ENCODE results near the gene KRTAP1-4.
"Not testable (repeated sequence)": the region's sequence is repeated elsewhere in the genome, so short reads cannot be mapped to it uniquely, and the experiment has no call there.

Gene KRTAP1-4

DNA sequence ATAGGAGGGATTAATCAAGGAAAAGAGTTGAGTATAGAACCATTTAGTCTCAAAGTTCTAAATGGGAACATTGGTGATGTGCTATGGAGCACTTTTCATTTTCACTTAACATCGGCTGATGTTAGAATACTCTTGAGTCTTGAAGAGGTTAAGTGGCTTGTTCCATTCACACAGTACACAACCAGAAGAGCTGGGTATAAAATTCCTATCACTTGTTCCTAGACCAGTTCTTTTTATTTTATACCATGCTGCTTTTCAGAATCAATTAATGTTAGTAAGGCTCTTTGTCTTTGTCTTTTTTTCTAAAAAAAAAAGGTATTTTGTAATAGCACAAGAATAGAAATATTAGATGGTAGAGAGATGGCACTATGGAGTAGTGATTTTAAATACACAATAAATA lies 13.0 kb upstream of the KRTAP1-4 start:
- TF ChIP-seq CTCF (IDR thresholded peaks at IDR 0.05; ENCODE audit: control insufficient read depth, insufficient read depth, low read depth, low read length, missing control alignments) = no peak
- no peak overlapping the region for H3K4me3 ChIP-seq (ENCODE audit: control insufficient read depth, low read depth, low read length)
- no peak for DNase-seq (ENCODE audit: low read depth)

- peak; percentile 26 for TF ChIP-seq CTCF (IDR thresholded peaks at IDR 0.05; ENCODE audit: control insufficient read depth, insufficient read depth, low read depth, low read length, missing control alignments)
- H3K4me3 ChIP-seq (ENCODE audit: control insufficient read depth, low read depth, low read length); DNase-seq (ENCODE audit: low read depth): not testable (repeated sequence)
Observed at GRCh38 chr17:41040783-41041571, 11.0 kb upstream of the KRTAP1-4 start, which contains the start of gene KRTAP1-1. Gene KRTAP1-1 (minus strand): TSS chr17:41041450. CDS start chr17:41041397, 53 bp downstream.

DNA sequence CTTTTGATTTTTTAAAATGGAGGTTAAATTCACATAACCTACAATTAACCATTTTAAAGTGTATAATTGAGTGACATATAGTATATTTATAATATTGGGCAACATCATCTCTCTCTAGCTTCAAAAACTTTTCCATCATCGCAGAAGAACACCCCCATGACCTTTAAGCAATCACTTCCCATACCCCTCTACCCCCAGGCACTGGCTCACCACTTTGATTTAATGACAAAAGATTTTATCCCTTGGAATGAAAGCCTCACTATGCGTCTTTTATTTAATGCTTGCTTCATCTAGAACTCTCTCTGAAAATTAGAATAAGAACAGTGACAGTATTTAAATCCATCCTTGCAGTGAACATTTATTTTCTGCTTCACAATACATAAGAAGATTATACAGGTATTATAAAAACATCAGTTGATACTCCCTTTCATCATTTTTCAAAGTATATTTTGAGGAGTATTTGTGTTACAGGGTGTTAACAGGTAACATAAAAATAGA lies 7.9 kb upstream of the KRTAP1-4 start:
- H3K4me3 ChIP-seq (ENCODE audit: control insufficient read depth, low read depth, low read length) = no peak overlapping the region
- no peak for TF ChIP-seq CTCF (IDR thresholded peaks at IDR 0.05; ENCODE audit: control insufficient read depth, insufficient read depth, low read depth, low read length, missing control alignments)
- no peak for DNase-seq (ENCODE audit: low read depth)

- not testable (repeated sequence) for H3K4me3 ChIP-seq (ENCODE audit: control insufficient read depth, low read depth, low read length); DNase-seq (ENCODE audit: low read depth)
Observed at GRCh38 chr17:41034346-41034935, 4.4 kb upstream of the KRTAP1-4 start, which contains the start of gene KRTAP1-3. Gene KRTAP1-3 (minus strand): TSS chr17:41034874. CDS start chr17:41034821, 53 bp downstream.

- peak within 1 kb of the TSS; percentile 22 for H3K4me3 ChIP-seq (ENCODE audit: control insufficient read depth, low read depth, low read length)
- TF ChIP-seq CTCF (IDR thresholded peaks at IDR 0.05; ENCODE audit: control insufficient read depth, insufficient read depth, low read depth, low read length, missing control alignments) = no peak
- DNase-seq (ENCODE audit: low read depth) = peak; percentile 94
Observed at GRCh38 chr17:41026715-41027471, 3.1 kb downstream of the KRTAP1-4 start, which contains the start of gene KRTAP1-5. Gene KRTAP1-5 (minus strand): TSS chr17:41027208. CDS start chr17:41027155, 53 bp downstream.

DNA sequence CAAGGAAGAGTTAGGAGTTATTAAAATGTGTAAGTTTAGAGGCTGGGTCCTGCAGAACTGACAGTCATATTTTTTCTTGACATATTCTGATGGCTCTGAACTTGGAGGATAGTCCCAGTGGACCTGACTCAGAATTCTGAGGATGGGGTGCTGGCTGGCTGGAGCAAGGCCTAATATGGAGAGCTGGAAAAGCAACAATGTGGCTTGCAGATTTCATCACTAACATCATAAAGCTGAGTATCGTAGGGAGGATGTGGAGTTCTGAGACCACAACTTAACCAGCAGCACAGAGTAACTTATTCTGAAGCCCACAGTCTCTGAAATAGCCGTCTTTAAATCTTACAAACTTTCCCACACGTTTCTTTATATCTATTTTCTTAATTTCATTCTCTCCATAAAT lies 5.3 kb downstream of the KRTAP1-4 start:
- no peak for TF ChIP-seq CTCF (IDR thresholded peaks at IDR 0.05; ENCODE audit: control insufficient read depth, insufficient read depth, low read depth, low read length, missing control alignments)
- no peak for DNase-seq (ENCODE audit: low read depth)
- H3K4me3 ChIP-seq (ENCODE audit: control insufficient read depth, low read depth, low read length) = no peak overlapping the region
